HG02571 (cell line): ENCODE measurements around the gene SCUBE2.
"Not testable (repeated sequence)": the region's sequence is repeated elsewhere in the genome, so short reads cannot be mapped to it uniquely, and the experiment has no call there.

Source experiments
- ATAC-seq: cut with Tn5 transposase; IDR thresholded peaks from one replicate; pipeline ENCODE4 v1.9.1; 2021; ENCODE audit warnings: mild to moderate bottlenecking, moderate library complexity; ENCODE audit not compliant: unreplicated experiment

Gene SCUBE2

DNA sequence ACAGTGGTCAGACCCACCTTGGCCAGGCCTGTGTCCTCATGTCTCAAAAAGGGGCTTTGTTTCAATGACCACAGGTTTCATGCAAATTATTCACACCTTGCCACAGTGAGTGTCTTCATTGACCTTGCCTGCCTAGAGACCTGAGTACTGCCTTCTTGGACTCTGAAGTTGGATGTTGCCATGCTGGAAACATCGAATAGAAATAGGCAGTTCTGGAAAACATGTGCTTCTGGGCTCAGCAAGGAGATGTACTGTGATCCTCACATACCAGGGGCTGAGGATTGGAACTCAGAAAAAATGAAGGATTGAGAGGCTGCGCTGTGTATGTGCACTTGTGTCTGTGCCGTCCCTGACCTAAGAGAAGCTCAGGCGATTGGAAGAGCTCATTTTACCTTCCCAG, 78.0 kb downstream of the SCUBE2 start:
- ATAC-seq: no peak

DNA sequence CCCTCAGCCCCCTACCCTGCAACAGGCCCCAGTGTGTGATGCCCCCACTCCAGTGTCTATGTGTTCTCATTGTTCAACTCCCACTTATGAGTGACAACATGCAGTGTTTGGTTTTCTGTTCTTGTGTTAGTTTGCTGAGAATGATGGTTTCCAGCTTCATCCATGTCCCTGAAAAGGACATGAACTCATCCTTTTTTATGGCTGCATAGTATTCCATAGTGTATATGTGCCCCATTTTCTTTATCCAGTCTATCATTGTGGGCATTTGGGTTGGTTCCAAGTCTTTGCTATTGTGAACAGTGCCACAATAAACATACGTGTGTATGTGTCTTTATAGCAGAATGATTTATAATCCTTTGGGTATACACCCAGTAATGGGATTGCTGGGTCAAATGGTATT, 81.9 kb downstream of the SCUBE2 start:
- ATAC-seq: not testable (repeated sequence)

DNA sequence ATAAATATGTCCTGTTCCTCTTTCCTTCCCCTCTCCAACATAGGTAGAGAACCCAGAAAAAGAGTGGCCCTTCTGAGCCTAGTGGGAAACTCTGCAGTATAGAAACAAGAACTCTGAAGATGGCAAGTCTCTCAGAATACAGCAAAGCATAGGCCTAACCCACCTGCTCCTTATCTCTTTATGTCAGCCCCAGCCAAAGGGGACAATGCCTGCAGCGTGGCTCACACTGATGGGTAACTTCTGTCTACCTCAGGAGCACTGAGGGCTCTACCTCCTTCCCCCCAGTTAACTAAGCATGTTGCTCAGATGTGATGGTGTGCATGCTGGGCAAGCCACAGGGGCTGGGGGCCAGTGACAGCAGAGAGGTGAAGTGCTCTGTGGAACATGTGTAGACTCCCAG, 82.7 kb downstream of the SCUBE2 start:
- no peak for ATAC-seq

DNA sequence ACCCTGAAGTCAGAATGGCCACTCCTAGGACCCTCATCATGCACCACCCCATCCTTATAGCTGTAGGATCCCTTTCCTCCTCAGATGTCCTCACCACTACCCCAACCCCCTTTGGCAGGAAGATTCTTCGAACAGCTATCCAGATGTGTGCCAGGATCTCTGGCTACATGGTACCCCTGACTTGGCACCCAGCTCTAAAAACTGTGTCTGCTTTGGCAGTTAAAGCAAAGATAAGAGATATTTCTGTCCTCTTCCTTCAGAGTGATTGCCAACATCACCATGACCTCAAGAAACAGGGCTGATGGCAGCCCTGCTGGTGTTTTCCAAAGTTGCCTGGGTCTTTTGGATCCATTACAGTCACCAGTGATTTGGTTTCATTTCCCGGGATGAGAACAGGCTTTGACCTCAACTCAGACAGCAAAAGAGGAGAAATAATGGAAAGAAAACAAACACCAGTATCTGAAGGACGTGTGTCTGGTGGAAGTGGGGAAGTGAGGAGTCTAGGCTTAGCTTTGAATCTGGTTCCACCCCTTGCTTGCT, 83.3 kb downstream of the SCUBE2 start:
- no peak for ATAC-seq

DNA sequence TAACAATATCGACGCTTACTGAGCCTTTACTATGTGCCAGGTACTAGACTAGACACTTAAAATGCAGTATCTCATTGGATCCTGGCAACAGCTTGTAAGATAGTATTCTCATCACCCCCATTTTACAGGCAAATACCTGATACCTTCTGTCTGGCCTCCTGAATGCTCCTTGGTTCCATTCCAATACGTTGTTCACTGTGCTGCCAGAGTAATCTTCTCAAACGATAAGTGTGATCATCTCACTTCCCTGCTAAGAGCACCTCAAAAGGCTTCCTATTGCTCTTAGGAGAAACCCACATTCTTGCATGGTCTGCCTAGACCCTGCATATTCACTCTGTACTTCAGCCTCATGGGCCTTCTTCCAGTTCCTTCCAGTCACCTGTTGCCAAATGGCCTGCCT, 86.3 kb downstream of the SCUBE2 start:
- no peak for ATAC-seq

DNA sequence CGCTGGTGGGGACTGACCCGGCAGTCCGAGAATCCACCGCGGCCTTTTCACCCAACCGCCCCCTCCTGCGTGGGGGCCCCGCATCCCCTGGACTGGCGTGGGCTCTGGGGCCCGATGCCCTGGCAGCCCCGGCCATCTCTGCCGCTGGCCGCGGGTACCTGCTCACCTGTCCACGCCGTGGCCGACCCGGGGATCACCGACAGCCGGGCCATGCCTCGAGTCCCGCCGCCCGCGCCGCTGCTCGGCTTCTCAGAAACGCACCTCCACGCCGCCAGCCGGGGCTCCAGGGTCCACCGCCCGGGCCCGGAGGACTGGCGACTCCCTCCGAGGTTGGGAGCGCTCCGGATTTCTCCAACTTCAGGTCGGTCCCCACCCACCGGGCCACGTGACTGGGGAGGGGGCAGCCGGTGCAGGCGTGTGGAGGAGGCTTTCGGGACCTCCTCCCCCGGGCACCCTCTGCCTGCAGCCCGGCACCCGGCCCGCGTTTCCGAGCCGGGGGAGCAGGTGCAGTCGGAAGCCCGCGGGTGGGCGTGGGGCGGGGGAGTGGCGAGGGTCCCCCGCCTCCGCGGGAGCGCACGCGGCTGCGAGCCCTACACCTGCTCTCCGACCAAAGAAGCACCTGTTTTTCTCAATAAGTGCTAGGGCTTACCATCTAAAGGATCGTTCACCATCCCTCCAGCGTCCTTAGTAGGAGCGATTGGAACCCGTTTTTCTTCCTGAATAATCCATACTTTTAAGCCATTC, 87.0 kb downstream of the SCUBE2 start:
- no peak for ATAC-seq

DNA sequence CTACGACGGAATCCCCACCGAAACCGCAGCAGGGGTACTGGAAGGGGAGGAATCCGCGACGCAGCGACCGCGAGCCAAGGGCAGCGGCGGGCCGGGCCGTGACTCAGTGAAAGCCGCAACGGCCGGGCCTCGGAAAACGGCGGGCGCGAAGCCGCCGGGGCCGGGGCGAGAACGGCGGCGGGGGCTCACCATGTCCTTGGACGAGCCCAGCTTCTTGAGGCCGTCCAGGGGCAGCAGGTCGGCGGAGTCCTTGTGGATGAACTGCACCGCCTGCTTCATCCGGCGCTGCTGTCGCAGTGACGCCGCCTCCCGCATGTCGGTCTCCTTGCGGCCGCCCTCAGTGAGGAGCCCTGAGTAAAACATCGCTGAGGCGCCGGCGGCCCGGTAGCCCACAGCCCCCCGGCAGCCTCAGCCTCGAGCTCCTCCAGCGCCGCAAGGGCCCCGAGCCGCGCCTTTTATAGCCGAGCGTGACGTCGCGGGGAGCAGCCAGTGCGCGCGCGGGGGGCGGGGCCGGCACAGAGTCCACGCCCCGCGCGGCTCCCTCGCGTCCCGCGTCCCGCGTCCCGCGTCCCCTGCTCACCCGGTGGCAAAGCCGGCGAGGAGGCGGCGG, 87.7 kb downstream of the SCUBE2 start, which contains the start of gene NRIP3:
TSS of gene NRIP3 (minus strand) at position 429 of the 610 bp plus-strand sequence. CDS start at position 363, 66 bp downstream.
- peak; percentile 52 for ATAC-seq

DNA sequence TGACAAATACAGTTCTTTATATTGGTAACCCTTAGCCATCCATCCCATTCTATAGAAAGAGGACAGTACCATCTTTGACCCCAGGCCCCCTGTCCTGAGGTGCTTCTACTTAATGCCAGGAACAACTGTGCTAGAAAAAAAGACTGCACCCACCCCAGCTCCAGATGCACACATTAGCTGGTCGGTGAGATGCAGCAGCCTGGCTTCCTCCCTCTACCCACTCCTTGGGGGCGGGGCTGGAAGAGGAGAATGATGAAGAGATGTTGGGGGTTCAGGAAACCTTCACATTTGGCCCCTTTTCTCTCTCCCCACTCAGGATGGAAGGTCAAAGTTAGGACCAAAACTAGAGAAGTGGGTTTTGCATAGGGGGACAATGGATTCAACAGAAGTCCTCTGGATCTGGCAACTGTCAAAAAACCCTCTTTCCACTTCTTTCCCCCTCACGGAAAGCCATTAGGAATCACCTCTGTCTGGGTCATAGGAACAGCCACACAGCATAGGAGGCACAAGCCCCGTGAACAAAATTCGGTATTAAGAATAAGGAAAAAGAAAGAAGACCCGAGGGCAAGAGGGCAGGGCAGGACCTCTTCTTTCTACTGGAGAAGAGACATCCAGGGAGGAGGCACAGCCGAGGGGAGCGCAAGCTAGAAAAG, 88.4 kb downstream of the SCUBE2 start:
- no peak for ATAC-seq

DNA sequence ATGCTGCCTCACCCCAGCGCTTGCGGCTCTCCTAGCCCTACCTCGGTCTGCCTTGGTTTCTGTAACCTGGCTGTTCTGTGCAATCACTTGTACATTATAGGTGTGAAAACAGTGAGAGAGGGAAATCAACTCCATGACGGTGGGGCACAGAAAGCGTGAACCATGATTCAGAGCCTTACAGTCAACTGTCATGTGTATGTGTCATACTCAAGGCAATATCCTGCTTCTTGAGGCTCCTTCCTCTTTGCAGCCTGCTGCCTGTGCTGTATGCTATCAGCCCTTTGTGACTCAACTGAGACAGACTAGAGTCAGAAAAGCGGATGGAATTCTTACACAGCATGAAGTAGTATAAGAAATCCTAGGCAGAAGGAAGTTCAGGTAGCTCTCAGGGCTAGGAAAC, 89.7 kb downstream of the SCUBE2 start:
- ATAC-seq: no peak

DNA sequence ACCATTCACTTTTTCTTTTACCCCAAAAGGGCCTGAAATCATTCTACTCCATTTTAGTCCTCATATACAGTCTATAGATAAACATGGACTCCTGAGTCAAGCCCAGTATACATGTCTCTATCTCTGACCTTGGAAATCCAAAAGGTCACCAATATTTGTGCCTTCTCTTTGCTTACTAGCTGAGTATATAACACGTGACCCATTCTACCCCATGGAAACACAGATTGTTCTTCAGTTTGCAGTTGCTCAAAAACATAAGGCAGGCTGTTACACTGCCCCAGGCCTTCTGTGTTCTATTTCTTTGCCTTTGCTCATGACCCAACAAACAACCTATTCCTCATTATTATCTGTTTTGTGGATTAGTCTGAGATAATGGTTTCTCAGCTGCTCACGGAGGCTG, 93.4 kb downstream of the SCUBE2 start:
- no peak for ATAC-seq

DNA sequence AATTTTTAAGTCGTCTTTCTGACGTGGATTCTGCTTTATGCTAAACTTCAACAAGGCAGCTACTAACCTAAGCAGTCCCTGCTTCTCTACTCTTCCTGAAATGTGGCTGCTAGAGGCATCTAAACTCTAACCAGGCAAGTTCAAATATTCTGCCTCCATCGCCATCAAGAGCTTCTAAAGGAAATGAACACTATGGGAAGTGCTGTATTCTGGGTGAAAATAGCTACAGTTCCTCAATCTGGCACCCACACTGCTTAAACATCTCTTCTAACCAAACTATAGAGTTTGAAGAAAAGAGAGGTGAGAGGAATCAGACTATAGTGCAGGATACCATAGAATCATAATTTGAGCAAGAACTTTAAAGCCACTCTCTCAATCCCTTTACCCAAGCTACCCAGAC, 93.9 kb downstream of the SCUBE2 start:
- no peak for ATAC-seq

DNA sequence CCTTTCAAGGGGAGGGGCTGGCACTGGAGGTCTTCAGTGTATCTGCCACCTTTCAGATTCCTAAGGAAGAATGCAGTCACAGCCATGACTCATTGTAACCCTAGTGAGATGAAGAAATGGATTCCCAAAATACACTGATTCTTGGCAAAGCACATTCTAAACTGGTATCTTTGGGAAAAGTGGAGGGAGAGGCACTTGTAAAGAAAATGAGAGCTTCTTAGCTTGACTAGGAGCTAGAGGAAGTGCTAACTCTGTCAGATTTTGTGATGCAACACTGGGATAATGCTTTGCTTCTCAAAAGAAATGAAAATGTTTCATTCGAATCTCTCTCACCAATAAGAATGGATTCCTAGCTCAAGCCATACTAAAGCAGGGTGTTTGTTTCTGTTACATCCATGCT, 101.9 kb downstream of the SCUBE2 start:
- ATAC-seq: no peak

DNA sequence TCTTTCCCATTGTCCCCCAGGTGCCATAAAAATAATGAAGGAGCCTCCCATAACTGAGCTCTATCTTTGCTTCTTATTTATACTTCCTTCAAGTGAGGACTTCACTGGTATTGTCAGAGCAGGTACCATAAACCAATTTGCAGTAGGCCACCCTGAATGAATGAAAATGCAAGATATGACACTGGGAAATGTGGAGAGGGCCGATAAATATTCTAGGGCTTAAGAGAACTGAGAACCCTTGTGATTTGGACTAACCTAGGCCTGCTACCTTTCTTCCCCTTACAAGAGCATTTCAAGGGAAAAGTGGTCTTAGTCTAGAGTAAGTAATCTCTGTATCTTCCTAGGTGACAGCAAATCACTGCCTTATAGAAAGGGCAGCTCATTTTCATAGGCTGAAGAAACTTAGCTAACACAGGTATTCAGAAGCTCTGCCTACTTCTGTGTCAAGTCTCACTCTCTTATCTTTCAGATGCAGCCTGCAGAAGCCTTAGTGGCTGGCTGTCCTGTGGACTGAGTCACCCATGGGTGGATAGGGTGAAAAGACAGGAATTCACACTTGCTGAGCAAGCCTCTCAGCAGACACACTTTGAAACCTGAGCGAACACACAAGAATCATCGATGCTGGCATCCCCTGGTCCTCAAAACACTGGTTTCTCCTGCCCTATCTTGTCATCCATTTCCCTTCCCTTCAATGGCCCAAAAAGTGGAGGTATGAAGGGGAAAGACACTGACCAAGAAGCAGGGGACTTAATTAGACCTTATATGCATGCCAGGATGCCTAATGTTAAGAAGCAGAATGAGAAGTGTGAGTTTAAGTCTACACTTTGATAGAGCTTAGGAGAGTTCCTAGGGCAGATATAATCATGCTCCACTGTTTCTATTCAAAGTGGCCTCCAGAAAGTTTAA, 102.8 kb downstream of the SCUBE2 start:
- ATAC-seq: no peak

DNA sequence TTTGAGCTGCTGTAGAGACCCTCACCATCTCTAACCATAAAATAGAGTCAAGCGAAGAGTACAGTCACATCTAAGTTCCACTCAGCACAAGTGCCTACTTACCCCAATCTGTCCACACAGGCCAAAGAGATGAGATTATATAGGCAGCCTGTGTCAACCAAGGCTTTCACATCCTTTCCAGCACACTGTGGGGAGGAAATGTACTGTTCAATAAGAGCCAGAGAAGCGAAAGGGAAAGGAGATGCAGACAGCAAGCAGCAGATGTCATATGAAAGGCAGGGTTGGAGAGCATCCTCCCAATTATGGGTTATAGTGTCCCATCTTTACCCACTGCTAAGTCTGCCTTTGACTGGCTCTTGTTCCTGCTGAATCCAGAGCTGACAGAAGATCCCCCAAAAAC, 104.0 kb downstream of the SCUBE2 start:
- no peak for ATAC-seq

DNA sequence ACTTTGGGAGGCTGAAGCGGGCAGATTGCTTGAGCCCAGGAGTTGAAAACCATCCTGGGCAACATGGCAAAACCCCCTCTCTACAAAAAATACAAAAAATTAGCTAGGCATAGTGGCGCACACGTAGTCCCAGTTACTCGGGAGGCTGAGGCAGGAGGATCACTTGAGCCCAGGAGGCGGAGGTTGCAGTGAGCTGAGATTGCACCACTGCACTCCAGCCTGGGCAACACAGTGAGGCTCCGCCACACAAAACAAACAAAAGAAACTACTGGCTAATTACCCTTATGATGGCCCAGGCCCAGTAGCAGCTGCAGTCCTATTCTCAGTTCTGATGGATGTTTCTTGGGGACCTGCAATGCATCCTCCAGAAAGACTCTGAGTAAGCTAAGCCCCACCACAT, 104.6 kb downstream of the SCUBE2 start:
- ATAC-seq: not testable (repeated sequence)

DNA sequence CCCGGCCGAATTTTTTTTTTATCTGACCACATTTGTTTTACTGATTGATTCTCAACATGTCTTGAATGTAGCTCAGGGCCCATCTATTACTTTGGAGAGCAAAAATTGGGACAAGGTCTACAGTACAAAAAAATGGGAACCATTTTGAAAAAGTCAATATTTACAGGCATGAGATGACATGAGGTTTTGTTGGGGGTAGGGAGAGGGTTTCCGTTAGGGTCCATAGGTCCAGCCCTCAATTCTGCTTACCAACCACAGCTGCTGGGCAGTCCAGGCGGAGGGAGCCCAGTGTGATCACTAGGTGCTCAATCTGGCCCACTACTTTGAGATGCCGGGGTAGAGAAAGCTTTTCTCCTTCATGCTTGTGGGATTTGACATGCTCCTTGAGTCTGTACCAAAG, 105.9 kb downstream of the SCUBE2 start:
- ATAC-seq: no peak

DNA sequence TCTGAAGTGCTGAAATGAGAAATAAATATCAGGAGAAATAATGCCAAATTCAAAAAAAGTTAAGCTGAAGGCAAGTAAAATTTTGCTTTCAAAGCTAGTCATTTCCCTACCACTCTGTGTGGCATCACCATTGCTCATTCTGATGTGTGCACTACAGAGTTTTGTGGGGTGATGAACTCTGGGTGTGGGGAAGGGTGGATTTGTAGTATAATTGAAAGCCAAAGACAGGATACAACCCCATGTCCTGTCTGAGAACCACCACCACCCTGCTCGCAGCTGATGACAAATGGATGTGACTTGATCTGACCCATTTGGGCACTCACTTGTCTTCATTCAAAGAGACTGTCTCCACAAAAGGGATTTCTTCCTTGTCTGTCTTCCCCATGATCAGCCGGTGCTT, 107.8 kb downstream of the SCUBE2 start:
- no peak for ATAC-seq

DNA sequence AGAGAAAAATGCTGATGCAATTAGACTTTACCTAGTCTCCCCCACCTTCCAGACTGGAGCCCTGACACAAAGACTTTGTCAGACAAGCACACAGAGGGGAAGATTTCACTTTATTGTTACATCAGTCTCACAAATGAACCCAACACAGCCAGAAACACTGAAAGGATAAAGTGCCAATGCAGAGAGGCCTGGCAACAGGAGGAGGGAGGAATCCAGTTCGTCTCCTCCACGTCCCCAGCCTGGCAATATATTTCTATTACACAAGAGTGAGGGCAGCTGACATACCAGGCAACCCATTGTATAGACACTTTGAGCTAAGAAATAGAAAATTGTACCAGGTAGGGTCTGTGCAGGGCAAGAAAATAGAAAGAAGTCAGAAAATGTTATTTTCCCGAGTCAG, 110.9 kb downstream of the SCUBE2 start:
- ATAC-seq: no peak

DNA sequence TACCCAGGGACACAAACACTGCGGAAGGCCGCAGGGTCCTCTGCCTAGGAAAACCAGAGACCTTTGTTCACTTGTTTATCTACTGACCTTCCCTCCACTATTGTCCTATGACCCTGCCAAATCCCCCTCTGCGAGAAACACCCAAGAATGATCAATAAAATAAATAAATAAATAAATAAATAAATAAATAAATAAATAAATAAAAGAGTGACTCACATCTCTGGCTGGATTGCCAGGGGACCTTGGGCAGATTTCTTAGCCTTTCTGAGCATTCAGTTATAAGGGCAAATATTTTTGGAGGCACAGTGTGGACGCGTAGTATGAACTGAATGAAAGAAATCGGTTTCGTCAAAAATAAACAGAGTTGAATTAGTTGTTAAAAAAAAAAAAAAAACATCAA, 112.0 kb downstream of the SCUBE2 start:
- ATAC-seq: not testable (repeated sequence)

DNA sequence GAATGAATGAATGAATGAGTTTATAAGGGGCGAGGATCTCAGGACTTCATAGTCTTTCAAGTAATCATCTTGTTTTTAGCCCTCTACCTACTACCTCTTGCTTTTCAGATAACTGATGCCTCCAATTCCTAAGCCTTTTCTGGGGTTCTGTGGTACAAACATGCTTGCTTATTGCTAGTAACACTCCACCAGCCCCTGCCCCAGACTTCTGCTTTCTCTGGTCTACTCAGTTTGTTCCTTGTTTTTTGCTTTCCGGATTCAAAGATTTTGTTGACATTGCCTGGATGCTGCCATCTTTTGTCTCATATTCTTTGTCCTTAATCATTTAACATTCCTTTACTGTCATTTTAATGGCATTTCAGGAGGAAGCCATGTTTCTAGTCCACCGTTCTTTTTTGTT, 118.3 kb downstream of the SCUBE2 start:
- no peak for ATAC-seq

DNA sequence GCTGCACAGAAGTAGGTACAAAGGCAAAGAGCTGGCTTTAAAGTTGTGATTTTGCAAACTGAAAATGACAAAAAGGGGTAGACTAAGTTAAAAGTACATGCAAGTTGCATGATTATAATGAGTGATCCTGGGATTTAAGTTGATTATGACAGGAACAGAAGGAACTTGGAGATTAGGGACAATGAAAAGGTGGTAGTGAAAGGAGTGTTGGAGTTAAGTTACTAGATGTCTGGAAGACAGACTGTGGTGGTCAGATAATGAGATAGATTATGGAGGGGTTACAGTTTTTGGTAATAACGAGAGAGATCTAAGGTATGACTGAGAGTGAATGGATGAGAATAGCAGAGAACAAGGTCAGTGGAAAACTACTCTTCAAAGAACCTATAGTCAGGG, 119.5 kb downstream of the SCUBE2 start:
- no peak for ATAC-seq
